ENCODE results near the gene SHLD2.
"Not testable (repeated sequence)": the region's sequence is repeated elsewhere in the genome, so short reads cannot be mapped to it uniquely, and the experiment has no call there.

The SHLD2 gene, protein sequence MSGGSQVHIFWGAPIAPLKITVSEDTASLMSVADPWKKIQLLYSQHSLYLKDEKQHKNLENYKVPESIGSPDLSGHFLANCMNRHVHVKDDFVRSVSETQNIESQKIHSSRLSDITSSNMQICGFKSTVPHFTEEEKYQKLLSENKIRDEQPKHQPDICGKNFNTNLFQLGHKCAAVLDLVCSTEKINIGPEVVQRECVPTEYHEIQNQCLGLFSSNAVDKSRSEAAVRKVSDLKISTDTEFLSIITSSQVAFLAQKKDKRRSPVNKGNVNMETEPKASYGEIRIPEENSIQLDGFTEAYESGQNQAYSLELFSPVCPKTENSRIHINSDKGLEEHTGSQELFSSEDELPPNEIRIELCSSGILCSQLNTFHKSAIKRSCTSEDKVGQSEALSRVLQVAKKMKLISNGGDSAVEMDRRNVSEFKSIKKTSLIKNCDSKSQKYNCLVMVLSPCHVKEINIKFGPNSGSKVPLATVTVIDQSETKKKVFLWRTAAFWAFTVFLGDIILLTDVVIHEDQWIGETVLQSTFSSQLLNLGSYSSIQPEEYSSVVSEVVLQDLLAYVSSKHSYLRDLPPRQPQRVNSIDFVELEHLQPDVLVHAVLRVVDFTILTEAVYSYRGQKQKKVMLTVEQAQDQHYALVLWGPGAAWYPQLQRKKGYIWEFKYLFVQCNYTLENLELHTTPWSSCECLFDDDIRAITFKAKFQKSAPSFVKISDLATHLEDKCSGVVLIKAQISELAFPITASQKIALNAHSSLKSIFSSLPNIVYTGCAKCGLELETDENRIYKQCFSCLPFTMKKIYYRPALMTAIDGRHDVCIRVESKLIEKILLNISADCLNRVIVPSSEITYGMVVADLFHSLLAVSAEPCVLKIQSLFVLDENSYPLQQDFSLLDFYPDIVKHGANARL

DNA sequence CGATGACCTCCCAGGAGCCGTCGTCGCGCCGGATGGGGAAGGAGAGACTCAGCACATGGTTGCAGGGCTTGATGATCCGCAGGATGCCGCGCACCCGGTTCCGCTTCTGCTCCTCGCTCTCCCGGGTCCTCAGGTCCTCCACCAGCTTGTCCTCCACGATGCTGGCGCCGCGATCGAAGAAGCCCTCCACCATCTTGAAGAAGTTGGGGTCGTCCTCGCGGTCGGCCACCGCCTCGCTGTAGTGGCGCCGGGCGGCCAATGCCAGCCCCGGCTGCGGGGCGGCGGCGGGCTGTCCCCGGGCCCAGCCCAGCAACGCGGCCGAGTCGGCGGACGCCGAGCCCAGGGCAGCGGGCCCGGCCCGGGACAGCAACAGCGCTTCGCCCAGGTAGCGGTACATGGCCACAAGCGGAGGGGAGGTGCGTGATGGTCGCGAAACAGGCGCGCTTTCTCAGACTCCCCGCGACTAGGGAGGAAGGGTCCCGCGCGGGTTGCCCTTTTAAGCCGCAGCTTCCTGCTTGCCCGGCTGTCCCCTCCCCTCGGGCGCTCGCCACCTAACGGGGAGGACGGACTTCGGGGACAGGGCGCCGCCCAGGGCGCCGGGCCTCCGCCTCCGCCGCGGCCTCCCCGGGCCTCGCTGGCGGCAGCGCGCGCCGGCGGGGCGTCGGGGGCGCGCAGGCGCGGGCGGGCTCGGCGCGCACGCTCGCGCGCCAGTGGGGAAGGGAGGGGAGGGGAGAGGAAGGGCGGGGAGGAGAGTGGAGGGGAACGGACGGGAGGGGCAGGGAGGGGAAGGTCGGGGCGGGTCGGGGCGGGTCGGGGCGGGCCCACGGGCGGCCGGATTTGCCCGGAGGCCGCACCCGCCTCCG, at the start of gene SHLD2, which contains the start of gene GLUD1:
Gene SHLD2 (plus strand): TSS at position 834 of the 863 bp plus-strand sequence. CDS start 56,149 bp downstream, outside the sequence.
Gene GLUD1 (minus strand): TSS at position 471 of the 863 bp plus-strand sequence. CDS start 74 bp downstream, at position 397.
- peak; percentile 84 to 91 for DNase-seq

DNA sequence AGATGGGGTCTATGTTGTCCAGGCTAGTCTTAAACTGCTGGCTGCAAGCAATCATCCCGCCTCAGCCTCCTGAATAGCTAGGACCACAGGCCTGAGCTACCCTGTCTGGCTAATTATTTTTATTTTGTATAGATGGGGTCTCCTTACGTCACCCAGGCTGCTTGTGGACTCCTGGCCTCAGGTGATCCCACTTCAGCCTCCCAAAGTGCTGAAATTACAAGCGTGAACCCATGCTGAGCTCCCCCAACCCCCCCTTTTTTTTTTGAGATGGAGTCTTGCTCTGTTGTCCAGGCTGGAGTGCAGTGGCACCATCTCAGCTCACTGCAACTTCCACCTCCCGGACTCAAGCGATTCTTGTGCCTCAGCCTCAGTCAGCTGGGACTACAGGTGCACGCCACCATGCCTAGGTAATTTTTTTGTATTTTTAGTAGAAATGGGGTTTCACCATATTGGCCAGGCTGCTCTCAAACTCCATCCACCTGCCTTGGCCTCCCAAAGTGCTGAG, 49.5 kb upstream of the SHLD2 start:
- no peak for DNase-seq

DNA sequence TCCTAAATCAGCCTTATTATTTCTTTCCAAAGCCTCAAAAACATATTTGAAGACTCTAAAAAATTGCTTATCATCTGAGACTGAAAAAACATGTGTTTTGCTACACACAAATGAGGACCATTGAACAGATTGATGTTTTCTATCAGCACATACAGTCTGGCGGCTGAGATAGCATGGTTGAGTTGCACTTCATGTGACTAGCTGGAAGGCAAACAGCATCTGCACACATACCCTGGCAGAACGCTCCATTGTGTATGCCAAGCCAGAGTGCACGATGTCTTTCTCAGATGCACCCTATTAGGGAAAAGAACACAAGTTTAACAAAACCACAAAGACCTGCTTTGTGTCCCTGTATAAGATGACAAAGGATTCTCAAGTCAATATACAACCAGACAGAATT, 41.9 kb upstream of the SHLD2 start:
- no peak for DNase-seq

DNA sequence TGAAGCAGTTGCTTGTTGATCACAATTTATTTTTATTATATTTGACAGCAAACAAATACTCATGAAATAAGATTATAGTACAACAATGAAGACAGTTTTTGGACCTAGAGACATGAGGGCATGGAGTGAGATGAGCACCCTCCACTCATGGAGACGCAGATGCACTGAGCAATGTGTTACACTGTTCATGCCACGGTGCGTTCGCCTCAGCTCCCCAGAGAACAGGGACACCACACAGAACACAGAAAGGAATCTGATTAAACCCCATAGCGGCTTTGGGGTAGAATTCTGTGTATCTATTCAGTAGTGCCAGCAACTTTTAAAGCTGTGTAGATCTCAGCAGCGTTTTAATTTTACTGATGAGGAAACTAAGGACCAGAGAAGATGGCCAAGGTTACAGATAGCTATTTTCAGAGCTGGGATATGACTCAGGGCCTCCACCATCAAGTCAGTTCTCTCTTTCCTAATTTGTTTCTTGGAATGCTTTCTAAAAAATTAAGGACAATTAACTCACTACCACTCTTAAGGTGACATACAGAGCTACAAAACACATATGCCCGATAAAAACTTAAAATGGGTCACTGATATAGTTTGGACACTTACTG, 41.3 kb upstream of the SHLD2 start:
- no peak for DNase-seq

DNA sequence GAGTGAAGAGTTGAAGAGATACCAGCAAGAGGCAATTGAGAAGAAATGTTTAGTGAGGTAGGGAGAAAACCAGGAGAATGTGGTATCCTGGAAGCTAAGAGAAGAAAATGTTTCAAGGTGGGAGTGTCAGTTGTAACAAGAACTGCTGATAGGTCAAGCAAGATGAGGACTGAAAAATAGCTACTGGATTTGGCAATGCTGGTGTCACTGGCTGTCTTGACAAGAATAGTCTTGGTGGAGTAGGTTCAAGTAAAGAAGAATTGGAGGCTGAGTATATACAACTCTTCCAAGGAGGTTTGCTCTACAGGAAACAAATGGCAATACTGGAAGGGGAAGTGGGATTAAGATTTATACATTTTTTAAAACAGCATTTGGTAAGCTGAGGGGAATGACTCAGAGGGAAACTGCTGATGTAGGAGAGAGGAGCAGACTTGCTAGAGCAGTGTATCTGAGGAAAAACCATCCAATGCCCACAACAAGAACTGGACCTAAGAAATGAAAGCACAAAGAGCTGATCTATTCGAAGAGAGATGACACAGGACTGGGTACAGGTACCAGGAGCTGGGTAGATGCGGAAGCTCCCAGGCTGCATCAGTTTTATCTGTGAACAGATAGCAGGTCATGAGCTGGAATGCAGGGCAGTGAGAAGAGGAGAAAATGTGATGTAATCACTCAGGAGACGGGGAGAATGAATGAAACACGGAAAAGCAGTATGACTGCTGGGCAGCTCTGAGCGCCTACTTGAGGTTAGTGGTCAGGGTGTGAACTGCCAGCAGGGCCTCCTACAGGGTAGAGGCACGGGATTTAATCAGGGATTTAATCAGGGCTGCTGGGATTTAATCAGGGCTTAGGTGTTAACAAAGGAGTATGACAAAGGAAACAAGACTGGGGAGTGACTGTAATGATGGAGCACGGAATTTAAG, 40.4 kb upstream of the SHLD2 start:
- no peak for DNase-seq

DNA sequence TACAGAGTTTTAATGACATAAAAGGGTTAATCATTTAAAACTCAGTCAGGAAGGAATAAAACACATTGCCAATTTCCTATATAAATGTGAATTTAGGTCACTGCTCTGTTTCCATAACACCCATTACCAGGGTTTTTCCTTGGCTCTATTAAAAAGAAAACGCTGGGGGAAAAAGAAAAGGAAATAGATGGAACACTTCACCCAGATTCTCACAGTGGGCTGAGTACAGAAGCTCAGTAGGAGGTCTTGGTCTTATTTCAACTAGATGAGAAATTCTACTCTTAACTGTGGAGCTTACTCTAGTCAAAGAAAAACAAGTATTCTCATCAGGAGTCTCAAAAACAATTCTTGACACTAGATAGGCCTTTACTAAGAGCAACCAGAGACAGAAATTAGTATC, 36.8 kb upstream of the SHLD2 start:
- no peak for DNase-seq

DNA sequence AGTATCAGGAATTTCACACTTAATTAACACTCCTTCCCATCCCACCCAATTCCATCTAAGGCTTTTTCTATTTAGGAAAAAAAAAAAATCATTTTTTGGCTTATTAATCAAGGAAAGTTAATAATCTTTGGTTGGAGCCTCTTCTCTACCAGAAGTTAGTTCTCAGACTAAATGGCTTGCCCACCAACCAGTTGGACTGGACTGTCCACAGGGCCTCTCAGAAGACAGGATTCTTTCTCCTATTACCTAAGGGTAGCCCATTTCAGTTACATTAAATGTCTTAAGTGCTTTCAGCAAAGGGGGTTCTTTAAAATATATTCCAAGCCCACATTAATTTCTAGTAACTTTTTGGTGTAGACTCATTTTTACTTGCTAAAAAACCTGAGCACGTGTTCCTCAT, 35.6 kb upstream of the SHLD2 start:
- DNase-seq, result no peak

DNA sequence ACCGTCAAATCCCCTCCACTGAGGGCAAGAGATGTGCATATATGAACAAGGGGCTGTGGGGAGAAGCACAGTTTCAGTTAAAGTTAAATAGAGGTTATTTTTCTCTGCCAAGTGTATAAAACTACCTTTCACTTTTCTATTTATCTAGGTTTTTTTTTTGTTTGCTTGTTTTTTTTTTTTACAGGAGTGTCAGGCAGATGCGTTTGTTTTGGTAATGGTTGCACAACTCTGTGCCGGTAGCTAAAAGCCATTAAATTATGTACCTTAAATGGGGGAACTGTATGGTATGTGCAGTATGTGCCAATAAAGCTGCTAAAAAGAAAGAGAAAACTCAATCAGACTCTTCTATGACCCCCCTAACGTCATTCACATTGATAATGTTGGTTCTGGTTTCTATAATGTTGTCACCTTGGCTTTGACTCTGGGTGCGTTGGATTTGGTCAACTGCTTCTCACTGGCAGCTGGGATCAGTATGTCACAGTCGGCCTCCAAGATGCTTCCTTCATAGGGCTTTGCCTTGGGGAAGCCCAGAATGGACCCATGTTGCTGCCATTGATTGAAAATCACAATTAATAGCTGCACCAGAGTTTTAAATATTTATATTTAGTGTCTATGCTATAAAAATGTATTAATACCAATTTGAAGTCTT, 34.6 kb upstream of the SHLD2 start:
- no peak for DNase-seq

DNA sequence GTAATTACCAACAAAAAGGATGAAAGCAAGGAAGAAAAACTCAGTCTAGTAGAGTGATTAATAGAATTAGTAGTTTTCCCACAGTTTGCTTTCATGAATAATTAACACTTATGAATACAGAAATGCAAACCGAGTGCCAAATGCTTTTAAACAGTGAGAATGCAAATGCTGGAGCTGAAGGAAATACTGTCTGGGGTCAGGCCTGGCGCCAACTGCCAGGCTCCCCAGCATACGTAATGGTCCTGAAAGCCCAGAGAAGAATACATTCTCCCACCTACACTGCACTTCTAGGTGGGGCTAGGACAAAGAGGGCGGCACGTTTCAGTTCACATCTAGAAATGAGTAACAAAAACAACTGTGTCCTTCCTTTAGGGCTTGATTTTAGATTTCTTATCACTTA, 30.4 kb upstream of the SHLD2 start:
- DNase-seq, result no peak

DNA sequence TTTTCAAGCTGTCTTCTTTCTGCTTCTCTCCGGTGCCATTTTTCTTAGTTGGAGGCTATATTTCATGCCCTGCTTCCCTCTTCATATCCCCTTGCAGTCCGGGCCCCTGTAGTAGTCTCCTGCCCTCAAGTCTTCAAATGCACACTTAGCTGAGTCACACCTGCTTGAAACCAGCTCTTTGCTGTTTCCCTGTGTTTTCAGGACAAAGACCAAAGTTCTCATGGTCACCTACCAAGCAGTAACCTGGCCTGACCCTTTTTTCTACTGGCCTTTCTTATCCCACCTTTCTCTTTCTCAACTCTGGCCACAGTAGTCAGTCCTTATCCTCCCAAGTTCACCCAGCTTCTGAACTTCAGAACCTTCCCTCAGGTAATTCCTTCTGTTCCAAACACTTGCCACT, 28.8 kb upstream of the SHLD2 start:
- no peak for DNase-seq

DNA sequence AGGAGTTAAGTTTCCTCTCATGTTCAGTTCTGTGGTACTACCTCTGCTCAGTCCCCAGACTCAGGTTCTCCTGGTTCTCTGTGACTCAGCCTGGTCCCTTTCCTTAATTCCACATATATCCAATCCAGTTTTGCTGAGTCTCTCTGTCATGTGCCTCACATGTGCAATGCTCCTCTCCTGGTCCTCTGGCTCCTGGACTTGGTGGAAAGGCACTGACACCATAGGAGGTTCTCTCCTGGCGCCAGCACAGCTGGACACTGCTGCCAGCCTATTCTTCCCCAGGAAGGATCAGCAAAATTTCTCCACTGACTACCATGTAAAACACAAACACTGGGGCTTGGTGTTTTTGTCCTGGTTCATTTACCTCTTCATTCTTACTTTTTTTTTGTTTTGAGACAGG, 28.1 kb upstream of the SHLD2 start:
- no peak for DNase-seq

DNA sequence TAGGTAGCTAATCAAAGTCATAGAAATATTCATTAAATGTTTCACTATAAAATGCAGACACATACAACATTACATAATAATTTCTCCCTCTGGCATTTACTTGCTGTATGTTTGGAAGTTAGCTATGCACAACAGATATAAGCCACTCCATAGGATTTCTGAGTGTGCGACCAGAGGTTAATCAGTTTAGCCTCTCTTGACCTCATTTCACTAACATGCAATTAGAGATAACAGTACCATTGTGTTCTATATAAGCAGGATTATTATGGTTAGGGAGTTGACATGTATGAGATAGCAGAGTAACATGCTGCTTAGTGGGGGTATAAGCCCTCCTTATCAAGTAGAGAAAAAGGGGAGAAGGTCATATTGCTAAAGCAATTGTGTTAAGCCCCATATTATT, 26.7 kb upstream of the SHLD2 start:
- no peak for DNase-seq

DNA sequence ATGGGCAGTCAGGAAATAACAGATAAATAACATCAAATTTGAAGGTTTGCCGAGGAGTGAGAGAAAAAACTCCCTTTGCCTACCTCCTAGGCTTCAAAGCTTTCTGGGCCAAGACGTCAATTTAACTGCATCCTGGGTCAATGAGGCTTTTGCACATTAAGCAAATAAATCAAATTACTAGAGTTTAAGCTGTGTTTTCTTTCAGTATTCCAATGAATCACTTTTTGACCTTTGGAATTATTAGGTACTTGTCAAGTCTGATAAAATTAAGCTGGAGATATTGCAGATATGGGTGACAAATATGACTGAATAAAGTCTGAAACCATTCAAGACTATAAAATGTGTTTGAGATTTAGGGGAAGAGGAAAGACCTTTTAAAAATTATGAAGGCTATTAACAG, 22.6 kb upstream of the SHLD2 start:
- no peak for DNase-seq

DNA sequence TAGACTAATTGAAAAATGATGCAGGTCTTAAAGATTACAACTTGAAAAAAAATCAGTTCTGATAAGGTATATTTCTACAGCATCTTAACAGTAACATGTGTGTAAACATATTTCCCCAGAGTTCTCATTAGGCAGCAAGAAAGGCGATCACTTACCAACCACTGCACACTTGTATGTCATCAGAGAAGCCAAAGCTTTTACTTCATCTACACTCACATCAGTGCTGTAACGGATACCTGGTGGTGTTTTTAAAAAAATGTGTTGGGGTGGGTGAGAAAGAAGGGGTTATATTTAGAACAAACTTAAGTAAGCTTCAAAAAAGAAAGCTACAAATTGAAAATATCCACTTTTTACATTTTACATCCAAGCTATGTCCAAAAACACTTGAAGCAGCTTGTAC, 18.6 kb upstream of the SHLD2 start:
- not testable (repeated sequence) for DNase-seq

DNA sequence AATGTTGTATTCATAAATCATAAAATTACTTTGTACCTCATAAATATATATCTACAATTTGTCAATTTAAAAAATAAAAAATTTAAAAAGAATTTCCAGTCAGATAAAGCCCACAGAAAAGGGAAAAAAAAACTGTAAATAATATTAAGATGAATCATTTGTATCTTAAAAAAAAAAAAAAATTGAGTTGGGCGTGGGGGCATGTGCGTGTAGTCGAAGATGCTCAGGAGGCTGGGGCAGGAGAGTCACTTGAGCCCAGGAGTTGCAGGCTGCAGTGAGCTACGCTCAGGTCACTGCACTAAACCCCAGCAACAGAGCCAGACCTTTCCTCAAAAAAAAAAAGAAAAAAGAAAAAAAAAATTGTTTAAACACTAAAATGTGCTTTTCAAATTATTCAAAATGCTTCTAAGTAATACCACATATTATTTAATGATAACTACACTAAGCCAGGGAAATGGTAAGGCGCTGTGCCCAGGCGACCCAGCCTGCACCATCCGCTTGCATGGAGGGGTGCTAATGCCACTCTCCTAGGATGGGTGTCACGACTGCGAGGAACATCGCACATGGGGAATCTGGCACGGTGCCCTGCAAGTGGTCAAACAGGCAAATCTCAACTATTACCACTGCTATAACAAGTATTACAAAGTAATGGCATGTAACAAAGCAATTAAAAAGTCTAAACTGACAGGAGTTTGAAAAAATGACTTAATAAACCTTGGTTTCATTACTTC, 15.7 kb upstream of the SHLD2 start:
- no peak for DNase-seq

DNA sequence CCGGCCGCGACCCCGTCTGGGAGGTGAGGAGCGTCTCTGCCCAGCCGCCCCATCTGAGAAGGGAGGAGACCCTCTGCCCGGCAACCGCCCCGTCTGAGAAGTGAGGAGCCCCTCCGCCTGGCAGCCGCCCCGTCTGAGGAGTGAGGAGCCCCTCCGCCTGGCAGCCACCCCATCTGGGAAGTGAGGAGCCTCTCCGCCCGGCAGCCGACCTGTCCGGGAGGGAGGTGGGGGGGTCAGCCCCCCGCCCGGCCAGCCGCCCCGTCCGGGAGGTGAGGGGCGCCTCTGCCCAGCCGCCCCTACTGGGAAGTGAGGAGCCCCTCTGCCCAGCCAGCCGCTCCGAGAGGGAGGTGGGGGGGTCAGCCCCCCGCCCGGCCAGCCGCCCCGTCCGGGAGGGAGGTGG, 14.4 kb upstream of the SHLD2 start:
- not testable (repeated sequence) for DNase-seq

DNA sequence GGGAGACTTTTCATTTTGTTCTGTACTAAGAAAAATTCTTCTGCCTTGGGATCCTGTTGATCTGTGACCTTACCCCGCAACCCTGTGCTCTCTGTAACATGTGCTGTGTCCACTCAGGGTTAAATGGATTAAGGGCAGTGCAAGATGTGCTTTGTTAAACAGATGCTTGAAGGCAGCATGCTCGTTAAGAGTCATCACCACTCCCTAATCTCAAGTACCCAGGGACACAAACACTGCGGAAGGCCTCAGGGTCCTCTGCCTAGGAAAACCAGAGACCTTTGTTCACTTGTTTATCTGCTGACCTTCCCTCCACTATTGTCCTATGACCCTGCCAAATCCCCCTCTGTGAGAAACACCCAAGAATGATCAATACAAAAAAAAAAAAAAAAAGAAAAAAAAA, 13.4 kb upstream of the SHLD2 start:
- DNase-seq, result not testable (repeated sequence)

DNA sequence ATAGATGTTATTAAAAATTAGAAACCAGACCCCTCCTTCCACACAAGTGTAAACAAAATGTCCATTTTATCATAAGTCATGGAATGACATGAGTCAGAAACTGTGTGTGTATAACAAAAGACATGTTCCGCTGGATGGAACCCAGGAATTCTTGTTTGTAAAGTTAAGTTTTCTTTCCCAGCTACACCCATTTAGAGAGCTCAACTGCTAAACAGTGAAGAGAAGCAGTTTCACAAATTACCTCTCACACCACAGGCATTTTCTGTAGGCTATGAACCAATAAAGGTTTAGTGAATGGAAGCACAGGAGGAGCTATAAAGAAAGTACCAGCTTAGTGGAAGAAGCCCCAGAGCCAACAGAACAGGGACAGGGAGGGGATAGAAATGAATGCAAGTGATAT, 12.8 kb upstream of the SHLD2 start:
- DNase-seq, result not testable (repeated sequence)

DNA sequence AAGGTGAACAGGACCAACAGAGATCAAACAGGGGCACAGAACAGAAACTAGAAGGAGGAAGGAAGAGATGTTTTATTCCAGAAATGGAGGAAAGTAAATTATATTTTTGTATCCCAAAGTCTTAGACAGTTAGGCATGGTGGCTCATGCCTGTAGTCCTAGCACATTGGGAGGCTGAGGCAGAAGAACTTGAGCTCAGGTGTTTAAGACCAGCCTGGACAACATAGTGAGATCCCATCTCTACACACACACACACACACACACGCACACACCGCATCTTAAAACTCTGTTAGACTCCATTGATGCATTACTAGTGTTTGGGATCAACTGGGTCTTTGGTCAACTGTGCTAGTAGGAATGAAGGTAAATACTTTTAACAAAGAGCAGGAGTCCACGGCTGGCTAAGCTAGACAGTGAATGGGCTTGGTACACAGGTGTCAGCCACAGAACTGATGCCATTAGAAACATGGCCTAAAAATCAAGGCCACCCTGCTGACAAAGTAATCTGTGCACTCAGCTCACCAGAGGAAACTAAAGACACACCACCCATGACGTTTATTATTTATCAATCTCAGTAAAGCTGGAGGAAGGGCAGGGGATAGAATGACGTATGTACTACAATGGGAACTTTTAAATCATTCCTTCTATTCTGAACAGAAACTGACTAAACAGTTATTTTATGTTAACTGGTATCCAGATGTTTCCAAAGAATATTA, 11.3 kb upstream of the SHLD2 start:
- peak in 1 of 2 donors; percentile 23 for DNase-seq
